GM18511 (cell line): Measurements from ENCODE around the gene STEAP1B.
A peak's percentile ranks its signal among the peaks of the same experiment; 100 is the strongest.
"Not testable (repeated sequence)": the region's sequence is repeated elsewhere in the genome, so short reads cannot be mapped to it uniquely, and the experiment has no call there.

Experiments used
- ATAC-seq: cut with Tn5 transposase; IDR thresholded peaks from one replicate; pipeline ENCODE4 v1.9.1; 2021; ENCODE audit warnings: mild to moderate bottlenecking, moderate library complexity; ENCODE audit not compliant: unreplicated experiment

STEAP1B gene

DNA sequence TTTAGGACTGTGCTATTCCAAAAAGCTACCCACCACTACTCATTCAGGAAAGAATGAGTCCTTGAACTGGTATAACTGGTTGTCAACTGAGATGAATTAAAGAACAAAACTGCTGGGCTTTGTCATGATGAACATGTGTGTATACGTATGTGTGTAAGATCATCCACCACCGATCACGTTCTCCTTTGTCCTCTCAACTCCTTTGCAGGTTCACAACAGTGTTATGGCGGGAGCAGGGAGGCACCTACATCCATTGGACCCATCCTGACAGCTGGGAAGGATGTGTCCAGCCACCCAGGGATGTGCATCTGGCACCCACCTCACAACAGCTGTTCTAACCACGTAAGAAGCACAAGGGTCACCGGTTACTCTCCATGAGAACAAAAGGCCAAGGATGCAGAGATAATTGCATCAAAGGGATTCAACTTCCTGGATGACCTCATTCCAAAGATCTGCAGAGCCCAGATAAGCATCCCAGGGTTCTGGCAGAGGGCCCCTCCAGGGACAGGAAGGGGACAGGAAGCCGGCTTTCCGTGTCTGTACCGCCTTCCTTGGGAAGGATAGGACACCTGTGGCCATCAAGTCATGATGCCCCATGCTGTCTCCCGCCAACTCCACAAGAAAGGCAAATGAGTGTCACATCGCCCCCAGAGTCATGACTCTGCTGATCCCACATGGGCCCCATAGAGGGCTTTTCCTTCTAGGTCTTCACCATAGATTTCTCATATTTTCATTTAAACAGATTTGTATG, 66.1 kb downstream of the STEAP1B start:
- ATAC-seq: no peak

GRCh38 chr7:22433165-22433700, 66.8 kb downstream of the STEAP1B start:
- ATAC-seq: not testable (repeated sequence)

- no peak for ATAC-seq
These were observed 67.7 kb downstream of the STEAP1B start for GRCh38 chr7:22432203-22432718.

DNA sequence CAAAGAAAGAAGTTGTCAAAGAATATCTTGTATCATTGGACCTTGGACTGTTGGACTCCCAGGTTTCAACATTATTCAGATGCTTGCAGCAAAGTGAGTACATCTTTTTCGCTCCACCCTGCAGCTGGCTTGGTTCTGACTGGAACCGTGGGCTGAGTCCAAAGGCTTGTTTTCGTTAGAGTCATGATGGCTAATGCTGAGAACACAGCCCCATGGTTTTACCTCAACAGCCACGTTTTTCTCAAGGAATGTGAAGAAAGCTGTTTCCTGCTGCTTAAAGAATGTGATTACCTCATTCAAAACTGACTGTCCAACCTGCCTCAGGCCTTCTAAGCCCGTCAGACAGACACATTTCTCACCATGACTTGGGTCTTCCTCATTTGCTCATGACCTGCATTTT, 69.5 kb downstream of the STEAP1B start:
- no peak for ATAC-seq

GRCh38 chr7:22429386-22429785, 70.6 kb downstream of the STEAP1B start:
- ATAC-seq: no peak

- no peak for ATAC-seq
These were observed 72.1 kb downstream of the STEAP1B start for GRCh38 chr7:22427855-22428254.

GRCh38 chr7:22427104-22427503, 72.9 kb downstream of the STEAP1B start:
- ATAC-seq: no peak

- ATAC-seq: peak; percentile 70
These were observed 73.4 kb downstream of the STEAP1B start for GRCh38 chr7:22426463-22427094.

- ATAC-seq: no peak
These were observed 74.6 kb downstream of the STEAP1B start for GRCh38 chr7:22425361-22425760.

DNA sequence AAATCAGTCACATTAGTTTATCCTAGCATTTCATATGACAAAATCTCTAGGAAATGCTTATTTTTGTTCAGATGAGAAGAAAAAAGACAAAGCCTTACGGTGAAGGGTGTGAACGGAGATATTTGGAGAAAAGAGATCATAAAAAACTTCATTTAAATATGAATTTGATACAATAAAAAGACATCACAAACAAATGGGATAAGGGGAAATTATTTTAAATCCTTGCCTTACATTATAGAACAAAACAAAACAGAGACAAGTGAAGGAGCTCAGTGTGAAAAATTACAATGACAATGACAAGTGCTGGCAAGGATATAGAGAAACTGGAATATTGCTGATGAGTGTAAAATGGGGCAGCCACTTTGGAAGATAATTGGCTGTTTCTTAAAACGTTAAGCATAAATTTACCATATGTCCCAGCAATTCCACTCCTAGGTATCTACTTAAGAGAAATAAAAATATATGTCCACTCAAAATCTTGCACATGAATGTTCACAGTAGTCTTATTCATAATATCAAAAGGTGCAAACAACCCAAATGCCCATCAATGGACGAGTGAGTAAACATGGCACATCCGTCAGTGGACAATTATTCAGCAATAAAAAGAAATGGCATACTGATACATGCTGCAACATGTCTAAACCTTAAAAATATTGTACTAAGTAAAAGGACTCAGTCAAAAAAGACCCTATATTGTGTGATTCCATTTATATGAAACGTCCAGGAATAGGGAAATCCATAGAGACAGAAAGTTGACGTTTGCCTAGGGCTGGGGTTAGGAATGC, 77.0 kb downstream of the STEAP1B start:
- no peak for ATAC-seq

DNA sequence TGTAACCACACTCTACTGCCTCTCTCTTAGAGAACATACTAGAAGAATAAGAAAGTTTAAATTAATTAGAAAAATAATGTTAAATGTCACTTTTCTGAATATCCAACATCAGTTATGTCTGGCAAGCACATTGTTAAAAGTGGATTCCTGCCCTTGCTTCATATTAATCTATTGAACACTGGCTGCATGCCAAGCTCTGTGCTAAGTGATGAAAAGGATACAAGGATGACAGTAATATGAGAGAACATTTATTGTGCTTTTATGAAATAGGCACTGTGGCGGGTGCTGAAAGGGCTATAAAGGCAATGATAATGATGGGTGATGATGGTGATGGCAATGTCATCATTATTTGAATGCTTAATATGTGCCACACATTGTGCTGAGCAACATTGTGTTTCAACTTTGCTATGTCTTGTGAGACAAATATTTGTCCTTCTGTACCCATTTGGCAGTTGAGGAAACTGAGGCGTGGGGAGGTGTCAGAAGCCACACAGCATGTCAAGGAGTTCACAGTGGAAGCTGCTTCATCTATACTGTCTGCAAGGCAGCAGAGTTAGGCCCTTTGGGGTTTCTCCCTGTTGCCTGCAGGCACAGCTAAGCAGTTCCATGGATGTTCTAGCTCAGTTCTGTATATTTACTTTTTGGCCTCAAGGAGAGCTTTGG, 78.9 kb downstream of the STEAP1B start:
- no peak for ATAC-seq

DNA sequence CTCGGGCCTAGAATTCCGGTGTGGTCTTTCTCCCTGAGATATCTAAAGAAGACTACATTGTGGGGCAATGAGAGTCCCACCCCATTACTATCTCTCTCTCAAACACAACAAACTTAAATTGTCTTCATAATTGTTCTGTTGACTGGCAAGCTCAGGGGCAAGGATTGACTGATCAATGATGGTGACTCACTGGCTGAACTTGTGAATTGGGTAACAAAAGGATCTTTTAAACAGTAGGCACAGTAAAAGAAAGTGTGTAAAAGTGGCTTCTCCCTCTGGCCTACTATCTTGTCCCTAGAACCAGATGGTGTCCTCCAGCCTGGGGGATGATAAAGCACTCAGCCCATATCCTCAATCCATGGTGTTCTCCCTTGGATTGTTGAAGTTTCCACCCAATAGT, 80.0 kb downstream of the STEAP1B start:
- ATAC-seq: no peak

DNA sequence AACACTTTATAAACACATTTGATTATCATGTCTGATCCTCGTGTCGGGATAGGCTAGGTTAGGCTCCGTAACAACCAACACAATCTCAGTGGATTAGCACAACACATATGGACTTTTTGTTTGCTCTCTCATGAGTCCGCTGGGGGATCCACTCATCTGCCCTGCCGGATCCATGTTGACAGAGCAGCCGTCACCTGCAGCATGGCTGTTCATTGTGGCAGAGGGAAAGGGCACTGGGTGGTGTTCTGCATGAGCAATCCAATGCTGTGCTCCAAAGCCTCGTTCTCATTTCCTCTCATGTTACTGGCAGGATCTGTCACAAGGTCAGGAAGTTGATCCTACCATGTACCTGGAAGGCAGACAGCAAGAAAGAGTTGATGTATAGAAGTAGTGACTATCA, 80.5 kb downstream of the STEAP1B start:
- no peak for ATAC-seq

DNA sequence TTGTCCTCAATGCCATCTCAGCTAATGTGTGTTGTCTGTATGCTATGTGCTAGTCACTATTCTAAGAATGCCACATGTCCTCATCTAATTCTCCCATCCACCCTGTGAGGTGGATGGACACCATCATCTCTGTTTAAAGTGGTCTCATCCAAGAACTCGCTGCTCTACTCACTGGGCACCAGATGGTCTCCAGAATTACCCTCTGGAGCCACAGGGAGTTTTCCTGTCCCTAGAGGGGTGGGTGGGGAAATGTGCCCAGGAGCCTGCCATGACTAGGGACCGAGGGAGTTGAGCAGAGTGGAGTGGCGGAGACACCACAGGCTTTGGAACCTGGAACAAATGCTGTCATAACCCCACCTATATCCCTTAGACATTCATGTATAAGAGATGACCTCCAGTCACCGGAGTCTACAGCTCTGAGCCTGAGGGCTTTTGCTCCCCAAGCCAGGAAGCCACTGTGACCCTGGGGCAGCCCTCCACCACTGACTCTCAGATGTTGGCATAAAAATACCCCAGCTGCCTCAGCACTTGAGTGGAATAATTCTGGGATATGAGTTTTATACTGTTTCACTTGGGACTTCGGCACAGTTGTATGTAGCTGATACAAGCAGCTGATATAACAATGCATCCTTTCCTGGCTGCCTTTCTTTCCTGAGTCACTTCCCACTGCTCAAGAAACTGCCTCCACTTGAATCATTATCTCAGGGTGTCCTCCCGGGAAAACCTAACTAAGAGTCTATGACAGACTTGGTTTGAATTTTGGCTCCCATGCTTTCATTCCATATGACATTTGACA, 81.5 kb downstream of the STEAP1B start:
- ATAC-seq: no peak

DNA sequence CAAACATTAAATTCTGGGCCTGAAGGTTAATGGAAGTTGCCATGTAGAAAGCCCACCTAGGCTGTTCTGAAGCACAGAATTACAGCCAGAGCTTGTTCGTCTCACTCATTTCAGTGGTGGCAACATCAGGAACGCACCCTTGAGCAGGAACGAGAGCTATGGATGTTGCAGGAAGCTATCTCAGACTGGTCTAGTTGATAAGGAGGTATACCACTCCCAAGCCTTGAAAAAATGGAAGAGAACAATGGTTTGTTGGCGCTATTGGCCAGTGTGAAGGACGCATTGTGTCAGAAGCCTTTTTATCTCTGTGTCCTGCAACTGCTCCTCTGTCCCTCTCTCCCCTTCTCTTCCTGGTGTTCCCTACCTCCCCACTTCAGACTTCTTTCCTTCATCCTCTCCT, 82.1 kb downstream of the STEAP1B start:
- ATAC-seq: no peak

DNA sequence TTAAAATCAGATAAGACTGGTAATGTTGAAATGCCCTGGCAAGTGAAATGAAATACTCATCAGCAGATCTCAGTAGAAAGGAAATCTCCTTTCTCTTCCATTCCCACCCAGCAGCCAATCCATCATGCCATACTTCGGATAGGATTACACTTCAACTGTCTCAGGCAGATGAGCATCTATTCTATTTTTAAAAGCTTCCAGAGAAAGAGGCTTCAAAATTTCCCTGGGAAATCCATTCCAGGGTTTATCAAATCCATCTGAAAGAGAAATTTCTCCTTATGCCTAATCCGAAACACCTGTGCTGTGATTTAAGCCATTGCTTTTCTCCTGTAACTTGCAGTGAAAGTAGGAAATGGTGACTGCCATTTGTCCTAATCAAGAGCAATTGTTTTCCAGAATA, 82.6 kb downstream of the STEAP1B start:
- ATAC-seq: no peak

DNA sequence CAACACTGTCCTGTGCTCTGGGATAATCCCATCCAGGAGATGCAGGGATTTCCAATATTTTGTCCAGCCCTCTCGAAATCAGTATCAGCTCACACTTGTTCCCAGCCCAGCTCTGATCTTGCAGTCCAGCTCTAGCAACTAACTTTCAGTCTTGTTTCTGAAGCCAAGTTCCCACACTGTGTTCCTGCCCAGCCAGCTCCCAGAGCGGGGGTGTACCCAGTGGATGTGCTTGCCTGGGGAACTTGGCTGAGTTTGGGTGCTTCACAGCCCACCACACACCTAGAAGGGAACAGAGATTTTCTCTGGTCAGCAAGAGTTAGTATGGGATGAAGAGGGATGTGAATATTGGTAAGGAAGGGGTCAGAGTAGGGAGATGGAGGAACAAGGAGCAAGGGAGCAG, 85.6 kb downstream of the STEAP1B start:
- no peak for ATAC-seq

DNA sequence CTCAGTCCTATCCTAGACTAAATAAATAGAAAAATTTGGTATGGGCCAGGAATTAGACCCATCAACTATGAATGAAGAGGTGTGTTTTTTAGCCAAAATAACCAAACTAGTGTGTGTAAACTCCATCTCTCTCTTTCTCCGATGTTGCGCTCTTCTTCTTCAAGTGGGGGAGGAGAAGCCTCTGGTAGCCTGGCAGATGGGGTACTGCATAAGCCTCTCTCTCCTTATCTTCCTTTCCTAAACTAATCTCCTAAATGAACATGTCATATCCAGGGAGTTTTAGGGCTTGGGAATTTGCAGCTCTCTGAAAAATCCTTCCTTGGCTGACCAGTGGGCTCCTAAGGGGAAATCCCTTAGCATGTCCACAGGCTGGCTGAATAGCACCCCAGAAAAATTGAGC, 86.8 kb downstream of the STEAP1B start:
- no peak for ATAC-seq

GRCh38 chr7:22411977-22412693, 87.9 kb downstream of the STEAP1B start:
- no peak for ATAC-seq
